Measurements from ENCODE around the gene UBE2L5.
"Not testable (repeated sequence)": the region's sequence is repeated elsewhere in the genome, so short reads cannot be mapped to it uniquely, and the experiment has no call there.

Gene UBE2L5

DNA sequence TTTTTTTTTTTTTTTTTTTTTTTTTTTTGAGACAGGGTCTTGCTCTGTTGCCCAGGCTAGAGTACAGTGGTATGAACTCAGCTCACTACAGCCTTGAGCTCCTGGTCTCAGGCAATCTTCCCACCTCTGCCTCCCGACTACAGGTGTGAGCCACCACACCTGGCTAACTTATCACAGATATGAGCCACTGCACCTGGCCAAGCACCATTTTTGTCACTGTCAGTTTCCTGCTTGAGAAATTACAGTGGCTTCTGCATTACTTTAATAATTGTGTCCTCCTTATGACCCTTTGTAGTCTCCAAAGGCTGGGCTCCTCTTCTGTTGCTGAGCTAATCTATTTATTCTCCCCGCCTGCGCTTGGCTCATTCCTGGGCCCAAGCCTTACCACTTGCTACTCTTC, 16.0 kb downstream of the UBE2L5 start:
- TF ChIP-seq, protein P1, sequence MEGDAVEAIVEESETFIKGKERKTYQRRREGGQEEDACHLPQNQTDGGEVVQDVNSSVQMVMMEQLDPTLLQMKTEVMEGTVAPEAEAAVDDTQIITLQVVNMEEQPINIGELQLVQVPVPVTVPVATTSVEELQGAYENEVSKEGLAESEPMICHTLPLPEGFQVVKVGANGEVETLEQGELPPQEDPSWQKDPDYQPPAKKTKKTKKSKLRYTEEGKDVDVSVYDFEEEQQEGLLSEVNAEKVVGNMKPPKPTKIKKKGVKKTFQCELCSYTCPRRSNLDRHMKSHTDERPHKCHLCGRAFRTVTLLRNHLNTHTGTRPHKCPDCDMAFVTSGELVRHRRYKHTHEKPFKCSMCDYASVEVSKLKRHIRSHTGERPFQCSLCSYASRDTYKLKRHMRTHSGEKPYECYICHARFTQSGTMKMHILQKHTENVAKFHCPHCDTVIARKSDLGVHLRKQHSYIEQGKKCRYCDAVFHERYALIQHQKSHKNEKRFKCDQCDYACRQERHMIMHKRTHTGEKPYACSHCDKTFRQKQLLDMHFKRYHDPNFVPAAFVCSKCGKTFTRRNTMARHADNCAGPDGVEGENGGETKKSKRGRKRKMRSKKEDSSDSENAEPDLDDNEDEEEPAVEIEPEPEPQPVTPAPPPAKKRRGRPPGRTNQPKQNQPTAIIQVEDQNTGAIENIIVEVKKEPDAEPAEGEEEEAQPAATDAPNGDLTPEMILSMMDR (IDR thresholded peaks at IDR 0.05; ENCODE audit: low read depth, low read length, missing control alignments), result no peak
- no peak for DNase-seq (ENCODE audit: low read depth)
- no peak overlapping the region for H3K4me3 ChIP-seq (ENCODE audit: low read depth, low read length)

DNA sequence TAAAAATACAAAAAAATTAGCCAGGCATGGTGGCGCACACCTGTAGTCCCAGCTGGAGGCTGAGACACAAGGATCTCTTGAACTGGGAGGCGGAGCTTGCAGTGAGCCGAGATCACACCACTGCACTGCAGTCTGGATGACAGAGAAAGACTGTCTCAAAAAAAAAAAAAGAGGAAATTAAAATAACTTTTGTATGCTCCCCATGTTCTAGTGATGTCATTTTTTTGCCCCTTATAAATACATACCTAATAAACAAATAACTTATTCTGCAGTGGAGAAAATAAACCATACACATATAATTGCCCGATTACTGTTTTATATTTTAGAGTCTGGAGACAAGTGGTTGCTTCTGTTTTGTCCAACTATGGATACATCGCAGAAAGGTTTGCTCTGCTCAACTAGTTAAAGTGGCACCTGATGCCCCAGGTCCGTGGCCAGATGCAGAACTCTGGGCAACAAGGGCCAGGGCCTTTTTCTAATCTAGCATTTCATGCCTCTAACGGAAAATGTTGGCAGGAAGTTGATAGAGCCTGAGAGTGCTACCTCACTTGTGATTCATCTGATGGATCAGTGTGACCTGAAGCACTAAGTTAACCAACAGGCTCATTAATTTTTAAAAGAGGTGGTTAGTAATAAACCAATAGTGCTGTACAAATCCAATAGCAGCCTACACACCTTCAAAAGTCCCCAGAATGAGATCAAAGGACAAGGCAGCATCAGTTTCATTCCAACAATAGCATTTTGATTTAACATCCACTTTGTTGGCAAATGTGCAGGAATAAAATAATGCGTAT, 18.8 kb downstream of the UBE2L5 start:
- TF ChIP-seq, protein P1 (IDR thresholded peaks at IDR 0.05; ENCODE audit: low read depth, low read length, missing control alignments), result no peak
- DNase-seq (ENCODE audit: low read depth), result no peak
- no peak overlapping the region for H3K4me3 ChIP-seq (ENCODE audit: low read depth, low read length)

DNA sequence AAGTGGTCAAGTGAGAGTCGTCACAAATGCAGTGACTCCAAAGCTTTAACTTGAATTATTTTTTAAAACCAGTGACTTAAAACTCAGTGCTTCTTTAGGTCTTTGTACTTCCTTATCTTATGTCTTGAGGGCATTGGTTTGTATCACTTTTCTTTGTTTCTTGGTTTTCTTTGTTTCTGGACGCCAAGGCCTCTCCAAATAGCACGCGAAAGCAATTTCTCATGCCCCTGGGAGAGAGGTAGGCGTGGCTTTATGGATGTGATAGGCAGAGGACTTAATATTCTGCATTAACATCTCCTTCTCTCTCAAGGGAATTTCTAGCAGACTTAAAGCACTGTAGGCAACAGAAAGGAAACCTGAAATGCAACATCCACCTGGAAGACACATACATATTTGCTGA, 20.6 kb downstream of the UBE2L5 start:
- no peak overlapping the region for H3K4me3 ChIP-seq (ENCODE audit: low read depth, low read length)
- TF ChIP-seq, protein P1 (IDR thresholded peaks at IDR 0.05; ENCODE audit: low read depth, low read length, missing control alignments), result no peak
- no peak for DNase-seq (ENCODE audit: low read depth)

DNA sequence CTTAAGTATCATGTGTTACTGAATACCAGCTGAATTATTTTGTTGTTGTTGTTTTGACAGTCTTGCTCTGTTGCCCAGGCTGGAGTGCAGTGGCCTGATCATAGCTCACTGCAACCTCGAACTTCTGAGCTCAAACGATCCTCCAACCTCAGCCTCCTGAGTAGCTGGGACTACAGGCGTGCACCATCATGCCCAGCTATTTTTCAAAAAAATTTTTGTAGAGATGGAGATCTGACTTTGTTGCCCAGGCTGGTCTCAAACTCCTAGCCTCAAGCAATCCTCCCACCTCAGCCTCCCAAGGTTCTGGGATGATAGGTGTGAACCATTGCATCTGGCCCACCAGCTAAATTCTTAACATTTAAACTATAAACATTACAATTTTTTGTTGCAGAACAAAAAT, 21.2 kb downstream of the UBE2L5 start:
- H3K4me3 ChIP-seq (ENCODE audit: low read depth, low read length); DNase-seq (ENCODE audit: low read depth): not testable (repeated sequence)

DNA sequence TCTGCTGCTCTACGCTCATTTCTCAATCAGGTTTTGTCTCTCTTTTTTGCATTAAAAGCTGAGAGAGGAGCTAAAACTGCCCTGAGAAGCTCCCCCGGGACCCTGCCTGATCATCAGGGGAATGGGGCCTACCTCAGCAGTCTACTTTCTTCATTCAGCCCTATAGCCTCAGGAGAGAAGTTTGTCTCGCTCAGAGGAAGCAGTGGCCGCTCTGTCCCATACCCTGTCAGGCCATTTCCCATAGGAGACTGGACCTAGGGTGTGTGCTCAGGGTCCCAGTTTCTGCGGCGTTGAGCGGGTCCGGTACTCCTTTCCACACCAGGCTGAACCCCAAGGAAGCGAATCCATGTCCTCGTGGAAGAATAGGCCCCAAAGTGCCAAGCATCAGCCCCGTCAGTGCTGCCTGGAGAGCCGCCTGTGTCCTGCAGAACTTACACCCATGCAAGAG, 21.7 kb downstream of the UBE2L5 start:
- peak overlapping the region; percentile 31 for H3K4me3 ChIP-seq (ENCODE audit: low read depth, low read length)
- TF ChIP-seq, protein P1 (IDR thresholded peaks at IDR 0.05; ENCODE audit: low read depth, low read length, missing control alignments), result no peak
- DNase-seq (ENCODE audit: low read depth), result no peak

DNA sequence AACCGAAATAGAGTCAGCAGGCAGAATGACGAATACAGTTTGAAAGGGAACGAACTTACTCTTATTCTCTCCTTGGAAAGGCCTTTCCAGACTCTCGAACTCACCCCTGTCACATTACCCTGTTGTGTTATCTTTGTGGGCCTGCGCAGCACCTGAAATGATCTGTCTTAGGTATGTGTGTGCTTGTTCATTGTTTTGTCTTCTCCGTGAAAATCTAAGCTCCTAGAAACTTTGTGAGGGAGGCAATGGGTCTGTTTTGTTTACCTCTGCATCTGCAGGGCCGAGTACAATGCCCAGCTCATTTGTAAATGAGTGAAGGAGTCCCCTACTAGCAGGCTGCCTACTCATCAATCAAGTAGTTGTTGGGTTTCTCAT, 23.8 kb downstream of the UBE2L5 start:
- no peak for DNase-seq (ENCODE audit: low read depth)
- TF ChIP-seq, protein P1 (IDR thresholded peaks at IDR 0.05; ENCODE audit: low read depth, low read length, missing control alignments), result no peak
- peak overlapping the region; percentile 46 for H3K4me3 ChIP-seq (ENCODE audit: low read depth, low read length)

DNA sequence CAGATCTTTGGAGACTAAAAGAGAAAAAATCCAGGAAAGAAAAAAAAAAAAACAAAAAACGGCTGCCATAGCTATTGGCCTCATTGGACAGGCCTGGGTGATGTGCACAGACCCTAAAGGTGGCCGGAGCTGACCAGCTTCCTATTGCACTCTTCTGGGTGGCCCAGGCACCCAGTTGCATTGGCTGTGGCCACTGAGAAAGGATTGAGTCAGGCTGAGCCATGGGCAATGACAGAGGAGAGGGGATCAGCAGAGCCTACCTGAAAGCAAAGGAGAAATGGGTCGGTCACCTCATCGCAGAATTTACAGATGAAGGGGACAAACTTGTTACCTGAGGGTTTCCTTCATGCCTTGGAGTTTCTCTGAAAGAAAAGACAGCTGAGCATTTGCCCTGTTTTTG, 26.1 kb downstream of the UBE2L5 start:
- no peak for DNase-seq (ENCODE audit: low read depth)
- TF ChIP-seq, protein P1 (IDR thresholded peaks at IDR 0.05; ENCODE audit: low read depth, low read length, missing control alignments), result no peak
- H3K4me3 ChIP-seq (ENCODE audit: low read depth, low read length), result no peak overlapping the region
